Heart right ventricle (tissue), 16 donors: Measurements from ENCODE around the gene KLHL13. TPM values are rescaled to one million over a fixed set of nuclear protein-coding genes. Genes with fewer than 3 reads are reported as not detected.

Experiments
- ATAC-seq, 8 donors: fragments of 200-7000 bp; cut with Tn5 transposase; one replicate each; pipeline ENCODE4 v1.9.1; 2020; ENCODE audit warnings: mild to moderate bottlenecking in 8 of 8, moderate library complexity in 8 of 8, moderate number of reproducible peaks in 1 of 8
- DNase-seq, 2 donors: peaks; one replicate each; pipeline ENCODE4 v3.0.0-alpha.2; 2020
- H3K27ac ChIP-seq, 10 donors: fragments of 200-600 bp; sonication (generic) in 2 of 10; one replicate each; pipeline versions ENCODE4 v1.5.0 to v1.8.0; 2020 to 2022; ENCODE audit warnings: mild to moderate bottlenecking in 3 of 10
- H3K27me3 ChIP-seq, 7 donors: fragments of 200-600 bp; one replicate each; pipeline ENCODE4 v1.8.0; 2021 to 2022; ENCODE audit warnings: mild to moderate bottlenecking in 2 of 7
- H3K36me3 ChIP-seq, 9 donors: fragments of 200-600 bp; sonication (generic) in 1 of 9; one replicate each; pipeline versions ENCODE4 v1.5.0 to v1.8.0; 2020 to 2022; ENCODE audit warnings: mild to moderate bottlenecking in 2 of 9
- H3K4me1 ChIP-seq, 9 donors: fragments of 200-600 bp; sonication (generic) in 1 of 9; one replicate each; pipeline versions ENCODE4 v1.5.0 to v1.8.0; 2020 to 2022; ENCODE audit warnings: mild to moderate bottlenecking in 4 of 9
- H3K4me3 ChIP-seq, 10 donors: fragments of 200-600 bp; sonication (generic) in 2 of 10; one replicate each; pipeline versions ENCODE4 v1.5.0 to v1.8.0; 2020 to 2022; ENCODE audit warnings: mild to moderate bottlenecking in 7 of 10, moderate library complexity in 2 of 10
- H3K9me3 ChIP-seq, 11 donors: fragments of 200-600 bp in 10 of 11; sonication (generic) in 2 of 11; one replicate each; pipeline versions ENCODE4 v1.5.0 to v1.8.0; 2013 to 2022; ENCODE audit warnings: mild to moderate bottlenecking in 2 of 11, control low read depth in 1 of 11, moderate library complexity in 1 of 11
- CTCF ChIP-seq, 9 donors: fragments of 200-600 bp; sonication (generic) in 2 of 9; IDR thresholded peaks; one replicate each; pipeline versions ENCODE4 v1.5.0 to v1.8.0; 2021 to 2022; ENCODE audit warnings: antibody characterized with exemption in 9 of 9, mild to moderate bottlenecking in 5 of 9, moderate library complexity in 1 of 9
- WGBS, 2 donors: extraction: QIAGEN DNeasy Blood & Tissue Kit; methylation state at CpG; one replicate each; pipeline ENCODE4 v1.1.7; 2013; ENCODE audit warnings: inconsistent platforms in 1 of 2; 5-methylcytosine and 5-hydroxymethylcytosine counted together
- intact Hi-C, 10 donors: fragments of 100-400 bp; cut with DNase I; formaldehyde crosslinking; loops; one replicate each; pipeline versions ENCODE4 v1.11.1 to v1.14.2; 2022
- polyA plus RNA-seq, 2 donors: library from polyadenylated mRNA; stranded (reverse); fragments of 200-250 nt; gene quantifications; one replicate each; pipeline ENCODE4 v1.2.3, GENCODE V29; 2013
- total RNA-seq, 10 donors: library from RNA; stranded (reverse); fragmentation: NEBNext Ultra II Directional in 3 of 10; extraction: Animal tissue kit (Norgen Biotek cat#: 25700) in 3 of 10; gene quantifications; one replicate each; pipeline versions ENCODE4 v1.2.1 to v1.2.4, GENCODE V29; 2021 to 2023
- donor health status: Arrhythmogenic right ventricular cardiomyopathy.
- donor health status: ischemic (EF 13 %, LVEDD 7.1; RV severe dilation, severe dysfunction).
- donor health status: healthy with polysubstance abuse.
- donor health status: DM: no; HTN: yes; CAD: no.
- donor health status: DM: no; HTN: no; CAD: no.
- donor health status: ischemic (EF 25% LVEDD 6.9; RV normal size, moderate dysfunction).
- donor health status: ischemic (EF 25% LVEDD 5.7; RV mildly dilated, moderate dysfunction).
- donor health status: healthy.
- donor health status: DM: yes; HTN: yes; CAD: no.
- donor health status: Ischemic cardiomyopathy.
- donor health status: ischemic (EF 35%, LVEDD 5.7; RV mildly dilated, moderate dysfunction).
- donor health status: nonischemic (EF 11% LVEDD 7.7; RV severe dilation, severe dysfunction).
- donor health status: DM: yes; HTN: yes; CAD: no.
- donor health status: PGD.
- donor health status: ischemic (EF 29% LVEDD 5.4; RV normal size, mild dysfunction).
- donor health status: nonischemic (EF 23%, LVEDD 6.1; RV moderate dilation, normal function).

Gene KLHL13
- total and polyA plus RNA-seq, 12 donors = 2.0 to 18.9 (median 10.1) TPM

DNA sequence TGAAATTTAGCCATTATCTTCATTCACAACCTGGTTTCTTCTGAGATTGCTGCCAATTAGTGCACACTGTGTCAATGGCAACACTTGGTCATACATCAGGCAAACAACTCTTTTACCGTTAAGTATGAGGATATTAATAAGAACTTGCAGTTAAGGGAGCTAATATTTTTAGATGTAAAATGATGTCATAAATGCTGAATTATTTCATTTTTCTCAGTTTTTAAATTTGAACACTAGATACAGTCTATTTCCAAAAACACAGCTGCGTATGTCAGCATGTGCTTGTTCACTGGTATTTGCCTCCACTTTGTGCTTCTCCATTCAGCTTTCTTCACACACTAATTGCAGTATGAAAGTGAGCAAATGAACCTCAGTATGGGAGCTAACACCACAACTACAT, 1.6 kb downstream of the KLHL13 start:
- no peaks in the 10 kb centered on the region for H3K9me3 ChIP-seq
- intact Hi-C loops = loop anchor here in 3 of 10 donors (10.0 kb wide), 2 partner anchors 110 kb away; no protein-coding TSS in a partner anchor
- peaks cover 0 to 7% (median 0%) of the 10 kb centered on the region in 9 donors for H3K4me1 ChIP-seq
- no peaks in the 10 kb centered on the region for H3K36me3 ChIP-seq
- peaks cover 0 to 26% (median 0%) of the 10 kb centered on the region in 7 donors for H3K27me3 ChIP-seq
- H3K4me3 ChIP-seq = peak overlapping the region in 6 of 10 donors; percentile 32 to 66 (median 64)
- DNase-seq (no peak), ATAC-seq (no peak)
- peak overlapping the region in 2 of 10 donors; percentile 82 for H3K27ac ChIP-seq
- no peak for TF ChIP-seq CTCF (IDR thresholded peaks at IDR 0.05)
- WGBS, 2 donors = 40 to 43% methylated on average over 2 of the region's 2 CpGs

GRCh38 chrX:118109065-118109464, 7.5 kb downstream of the KLHL13 start:
- TF ChIP-seq CTCF (IDR thresholded peaks at IDR 0.05) = no peak
- no peaks in the 10 kb centered on the region for H3K27me3 ChIP-seq
- no peak overlapping the region for H3K27ac ChIP-seq
- ATAC-seq (no peak), DNase-seq (no peak)
- H3K4me1 ChIP-seq = no peaks in the 10 kb centered on the region
- H3K9me3 ChIP-seq = no peaks in the 10 kb centered on the region
- H3K36me3 ChIP-seq = no peaks in the 10 kb centered on the region
- 99% methylated on average over 5 of the region's 5 CpGs for WGBS, 2 donors
- no peak overlapping the region for H3K4me3 ChIP-seq
- intact Hi-C loops = no loop called here

DNA sequence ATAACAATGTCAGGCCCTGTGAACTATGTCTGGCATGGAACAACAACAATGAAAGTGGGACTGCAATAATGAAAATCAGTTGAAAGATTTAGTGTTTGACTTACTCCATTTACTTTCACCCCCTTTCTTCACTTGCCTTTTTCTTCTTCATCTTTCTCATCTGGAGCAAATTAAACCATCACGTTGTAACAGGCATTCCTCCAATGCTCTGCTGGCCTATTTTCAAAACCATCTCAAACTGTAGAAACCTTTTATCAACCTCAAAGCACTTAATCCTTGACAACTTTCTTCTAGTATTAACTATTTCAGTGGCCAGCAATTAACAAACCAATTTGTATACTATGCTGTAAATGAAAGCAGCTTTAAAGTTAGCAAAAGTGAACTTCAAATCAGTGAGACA, 8.3 kb downstream of the KLHL13 start:
- no peak for ATAC-seq
- Histone ChIP-seq H3K27me3 (no peaks in the 10 kb centered on the region), H3K27ac (no peak overlapping the region), H3K4me3 (no peak overlapping the region), H3K9me3 (no peaks in the 10 kb centered on the region), H3K4me1 (no peaks in the 10 kb centered on the region), H3K36me3 (no peaks in the 10 kb centered on the region)
- no peak for TF ChIP-seq CTCF (IDR thresholded peaks at IDR 0.05)
- DNase-seq = no peak
- 5 to 25% methylated on average over 1 of the region's 1 CpG for WGBS, 2 donors
- intact Hi-C loops = no loop called here

DNA sequence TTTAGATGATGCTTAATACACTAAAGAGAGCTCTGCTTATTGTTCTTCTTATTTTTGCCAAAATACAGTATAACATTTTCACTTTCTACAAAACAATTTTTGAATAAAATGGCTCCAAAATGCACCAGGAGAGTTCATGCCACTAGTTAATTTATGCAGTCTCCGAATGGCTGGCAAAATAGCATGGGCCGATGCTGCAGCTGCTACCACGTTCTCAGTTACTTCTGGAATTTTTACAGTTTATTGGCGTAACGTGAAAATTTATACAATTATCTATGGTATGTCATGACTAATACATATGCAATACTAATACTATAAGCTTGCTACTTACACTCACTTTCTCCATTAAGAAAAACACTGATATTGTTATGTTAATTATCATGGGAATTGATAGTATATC, 16.5 kb downstream of the KLHL13 start:
- Histone ChIP-seq H3K27ac (no peak overlapping the region), H3K4me3 (no peak overlapping the region), H3K36me3 (no peaks in the 10 kb centered on the region), H3K27me3 (no peaks in the 10 kb centered on the region), H3K4me1 (no peaks in the 10 kb centered on the region), H3K9me3 (no peaks in the 10 kb centered on the region)
- ATAC-seq (no peak), DNase-seq (no peak)
- intact Hi-C loops = no loop called here
- no peak for TF ChIP-seq CTCF (IDR thresholded peaks at IDR 0.05)
- WGBS, 2 donors = 86 to 88% methylated on average over 5 of the region's 5 CpGs
